ENCODE data around the gene GNG8.

DNA sequence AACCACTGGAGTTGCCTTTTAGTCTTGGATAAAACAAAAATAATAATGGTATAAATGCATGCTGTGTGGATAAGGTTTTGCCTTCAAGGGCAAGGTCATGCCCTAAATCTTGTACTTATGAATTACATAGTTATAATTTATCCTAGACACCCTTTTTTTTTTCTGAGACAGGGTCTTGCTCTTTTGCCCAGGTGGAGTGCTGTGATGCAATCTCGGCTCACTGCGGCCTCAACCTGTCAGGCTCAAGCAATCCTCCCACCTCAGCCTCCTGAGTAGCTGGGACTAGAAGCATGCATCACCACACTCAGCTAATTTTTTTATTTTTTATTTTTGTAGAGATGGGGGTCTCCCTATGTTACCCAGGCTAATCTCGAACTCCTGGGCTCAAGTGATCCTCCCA lies 32.7 kb upstream of the GNG8 start:
- TF ChIP-seq CTCF (conservative IDR thresholded peaks at IDR 0.05; ENCODE audit: low read length) = no peak
- TF ChIP-seq EZH2phosphoT487 (IDR thresholded peaks at IDR 0.05; ENCODE audit: borderline replicate concordance, low read depth, low read length) = no peak

Measured in OCI-LY7 (cell line).